ENCODE data around the gene CACNA1I.

Gene CACNA1I

GRCh38 chr22:39610766-39611165, 40.2 kb downstream of the CACNA1I start:
- Histone ChIP-seq H3K4me3 (replicated peaks; ENCODE audit: low read depth, low read length) (no peak overlapping the region), H3K27me3 (replicated peaks; ENCODE audit: control insufficient read depth, insufficient read depth, low read length) (no peaks in the 10 kb centered on the region; the same call in none of the 2 replicates), H3K36me3 (ENCODE audit: control insufficient read depth, insufficient read depth, low read length) (no peaks in the 10 kb centered on the region)
- no peak for DNase-seq (ENCODE audit: extremely low read depth, insufficient read length)
- no peak for TF ChIP-seq CTCF (IDR thresholded peaks at IDR 0.05; ENCODE audit: insufficient read depth, low read length, poor library complexity, severe bottlenecking)

GRCh38 chr22:39611360-39611759, 40.8 kb downstream of the CACNA1I start:
- no peak for TF ChIP-seq CTCF (IDR thresholded peaks at IDR 0.05; ENCODE audit: insufficient read depth, low read length, poor library complexity, severe bottlenecking)
- no peaks in the 10 kb centered on the region; the same call in none of the 2 replicates for H3K27me3 ChIP-seq (replicated peaks; ENCODE audit: control insufficient read depth, insufficient read depth, low read length)
- H3K36me3 ChIP-seq (ENCODE audit: control insufficient read depth, insufficient read depth, low read length), result no peaks in the 10 kb centered on the region
- DNase-seq (ENCODE audit: extremely low read depth, insufficient read length), result no peak
- no peak overlapping the region for H3K4me3 ChIP-seq (replicated peaks; ENCODE audit: low read depth, low read length)

GRCh38 chr22:39612811-39613548, 42.4 kb downstream of the CACNA1I start:
- H3K27me3 ChIP-seq (replicated peaks; ENCODE audit: control insufficient read depth, insufficient read depth, low read length), result no peaks in the 10 kb centered on the region; the same call in none of the 2 replicates
- no peak for DNase-seq (ENCODE audit: extremely low read depth, insufficient read length)
- no peak for TF ChIP-seq CTCF (IDR thresholded peaks at IDR 0.05; ENCODE audit: insufficient read depth, low read length, poor library complexity, severe bottlenecking)

GRCh38 chr22:39613549-39613921, 43.0 kb downstream of the CACNA1I start:
- no peaks in the 10 kb centered on the region; the same call in none of the 2 replicates for H3K27me3 ChIP-seq (replicated peaks; ENCODE audit: control insufficient read depth, insufficient read depth, low read length)
- H3K4me3 ChIP-seq (replicated peaks; ENCODE audit: low read depth, low read length), result no peak overlapping the region
- TF ChIP-seq CTCF (IDR thresholded peaks at IDR 0.05; ENCODE audit: insufficient read depth, low read length, poor library complexity, severe bottlenecking), result no peak
- no peak for DNase-seq (ENCODE audit: extremely low read depth, insufficient read length)
- H3K36me3 ChIP-seq (ENCODE audit: control insufficient read depth, insufficient read depth, low read length), result no peaks in the 10 kb centered on the region

More at GRCh38 chr22:39612811-39613548, 42.4 kb downstream of the CACNA1I start:
- Histone ChIP-seq H3K36me3 (ENCODE audit: control insufficient read depth, insufficient read depth, low read length) (no peaks in the 10 kb centered on the region), H3K4me3 (replicated peaks; ENCODE audit: low read depth, low read length) (no peak overlapping the region)

GRCh38 chr22:39614442-39614841, 43.9 kb downstream of the CACNA1I start:
- Histone ChIP-seq H3K36me3 (ENCODE audit: control insufficient read depth, insufficient read depth, low read length) (no peaks in the 10 kb centered on the region), H3K4me3 (replicated peaks; ENCODE audit: low read depth, low read length) (no peak overlapping the region), H3K27me3 (replicated peaks; ENCODE audit: control insufficient read depth, insufficient read depth, low read length) (no peaks in the 10 kb centered on the region; the same call in none of the 2 replicates)
- no peak for DNase-seq (ENCODE audit: extremely low read depth, insufficient read length)
- TF ChIP-seq CTCF (IDR thresholded peaks at IDR 0.05; ENCODE audit: insufficient read depth, low read length, poor library complexity, severe bottlenecking), result no peak
